GM18858 (cell line): Measurements from ENCODE around the gene ASIC5.
A peak's percentile ranks its signal among the peaks of the same experiment; 100 is the strongest.

Experiments used
- ATAC-seq: cut with Tn5 transposase; IDR thresholded peaks from one replicate; pipeline ENCODE4 v1.9.1; 2021; ENCODE audit not compliant: unreplicated experiment

ASIC5 gene

DNA sequence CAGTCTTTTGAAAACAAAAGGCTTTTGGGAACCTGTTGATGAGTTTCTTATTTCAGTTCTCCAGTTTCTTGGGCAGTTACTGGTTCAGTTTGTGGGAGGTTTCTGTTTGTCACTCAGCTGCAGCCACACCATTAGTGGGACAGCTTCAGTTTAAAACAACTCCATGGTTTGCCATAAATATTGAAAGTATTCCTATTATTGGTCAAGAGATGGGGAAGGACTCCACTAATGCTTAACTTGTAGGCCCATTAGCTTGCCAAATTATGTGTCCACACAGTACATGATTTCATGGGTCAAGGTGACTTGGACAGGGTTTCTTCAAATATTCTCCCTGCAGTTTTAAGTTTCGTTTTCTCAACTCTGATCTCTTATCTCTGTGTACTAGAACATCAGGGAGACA lies 15.5 kb upstream of the ASIC5 start:
- no peak for ATAC-seq

- no peak for ATAC-seq
Observed at GRCh38 chr4:155879767-155880166, 13.7 kb upstream of the ASIC5 start.

DNA sequence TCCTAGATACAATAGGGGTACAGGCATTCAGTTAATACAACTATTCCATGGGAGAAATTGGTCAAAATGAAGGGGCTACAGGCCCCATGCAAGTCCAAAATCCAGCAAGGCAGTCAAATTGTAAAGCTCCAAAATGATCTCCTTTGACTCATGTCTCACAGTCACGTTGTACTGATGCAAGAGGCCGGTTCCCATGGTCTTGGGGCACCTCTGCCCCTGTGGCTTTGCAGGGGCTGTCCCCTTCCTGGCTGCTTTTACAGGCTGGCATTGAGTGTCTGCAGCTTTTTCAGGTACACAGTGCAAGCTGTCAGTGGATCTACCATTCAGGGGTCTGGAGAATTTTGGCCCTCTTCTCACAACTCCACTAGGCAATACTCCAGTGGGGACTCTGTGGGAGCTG lies 12.5 kb upstream of the ASIC5 start:
- ATAC-seq = no peak

DNA sequence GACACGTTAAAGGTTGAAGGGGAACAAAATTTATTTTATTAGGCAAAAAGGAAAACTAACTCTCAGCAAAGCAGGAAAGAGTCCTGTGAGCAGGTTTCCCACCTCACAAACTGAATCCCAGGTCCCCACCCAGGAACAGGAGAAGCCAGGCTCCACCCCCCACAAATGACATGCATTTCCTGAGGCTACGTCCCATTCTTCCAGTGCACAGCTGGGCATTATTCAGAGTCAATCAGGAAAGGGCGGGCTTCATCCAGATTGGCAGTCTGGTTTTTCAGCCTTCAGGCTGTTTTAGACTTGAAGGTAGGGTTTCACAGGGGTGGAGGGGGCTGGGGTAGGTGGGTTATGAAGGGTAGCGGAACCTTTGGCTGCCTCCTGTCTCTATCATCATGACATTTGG lies 11.9 kb upstream of the ASIC5 start:
- no peak for ATAC-seq

DNA sequence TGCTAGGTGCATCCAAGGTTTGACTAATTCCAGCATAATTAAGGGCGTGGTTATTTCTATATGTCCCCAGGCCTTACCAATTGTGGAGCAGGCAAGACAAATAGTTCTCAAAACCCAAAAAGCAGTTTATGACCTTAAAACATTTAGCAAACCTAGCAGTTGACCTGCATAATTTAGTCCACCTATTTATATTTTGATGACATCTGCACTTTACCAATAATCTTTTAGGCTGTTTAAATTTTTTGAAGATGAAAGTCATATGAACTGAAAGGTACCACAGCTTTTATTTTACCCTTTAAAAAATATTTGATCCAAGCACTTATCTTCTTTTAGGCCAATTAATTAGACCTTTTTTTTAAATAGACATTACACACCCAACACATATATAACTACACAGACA lies 9.8 kb upstream of the ASIC5 start:
- no peak for ATAC-seq

DNA sequence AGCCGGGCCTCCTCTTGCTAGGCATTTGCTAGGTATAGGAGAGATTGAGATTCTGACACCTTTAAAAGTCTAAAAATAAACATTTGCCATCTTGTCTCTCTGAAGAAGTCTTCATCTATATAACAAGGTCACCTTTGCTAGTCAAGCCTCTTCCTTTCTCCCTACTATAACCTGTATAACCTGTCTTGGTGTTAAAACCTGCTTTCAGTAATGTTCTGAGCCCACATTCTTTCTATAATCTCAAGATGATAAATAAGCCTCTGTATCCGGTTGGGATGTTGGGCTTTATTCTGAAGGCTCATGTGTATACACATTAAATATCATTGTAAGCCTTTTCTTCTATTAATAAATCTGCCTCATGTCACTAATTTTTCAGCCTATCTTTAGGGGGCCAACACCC lies 10.2 kb downstream of the ASIC5 start:
- no peak for ATAC-seq

- no peak for ATAC-seq
Observed at GRCh38 chr4:155854582-155855226, 11.4 kb downstream of the ASIC5 start.

DNA sequence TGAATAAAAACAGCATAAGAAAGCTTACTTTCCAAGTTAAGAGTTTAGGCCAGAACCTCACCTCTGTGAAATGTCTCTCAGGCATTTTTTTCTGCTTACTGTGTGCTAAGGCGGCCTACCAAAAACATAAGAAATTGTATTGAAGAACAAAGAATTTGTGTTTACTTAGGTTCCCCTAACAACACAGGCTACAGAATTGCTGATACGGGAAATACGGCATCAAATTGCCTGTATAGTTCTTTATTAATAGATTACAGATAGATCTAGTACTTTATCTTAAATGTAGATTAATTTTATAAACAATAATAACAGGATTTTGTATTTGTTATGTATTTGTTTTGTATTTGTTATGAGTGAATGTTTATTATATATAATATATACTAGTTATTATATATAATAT lies 12.9 kb downstream of the ASIC5 start:
- no peak for ATAC-seq

DNA sequence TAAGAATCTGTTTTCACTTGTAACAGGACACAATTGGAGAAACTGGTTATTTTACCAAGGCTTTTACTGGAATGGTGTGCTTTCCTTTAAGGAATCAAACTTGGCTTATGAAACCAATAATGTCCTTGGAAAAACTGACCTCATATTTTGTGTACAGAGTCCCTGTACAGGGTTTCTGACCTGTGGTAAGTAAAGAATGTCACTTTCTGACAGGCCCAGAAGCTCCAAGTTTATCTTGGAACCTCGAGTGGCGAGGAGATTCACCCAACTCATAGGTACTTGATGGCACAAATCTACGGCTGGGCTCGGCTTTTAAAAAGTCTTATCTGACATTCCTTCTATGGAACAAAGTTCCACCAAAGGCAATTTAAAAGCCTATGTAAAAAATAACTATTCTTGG lies 17.0 kb downstream of the ASIC5 start:
- ATAC-seq = no peak

GRCh38 chr4:155846929-155847328 lies 19.1 kb downstream of the ASIC5 start:
- ATAC-seq = no peak

DNA sequence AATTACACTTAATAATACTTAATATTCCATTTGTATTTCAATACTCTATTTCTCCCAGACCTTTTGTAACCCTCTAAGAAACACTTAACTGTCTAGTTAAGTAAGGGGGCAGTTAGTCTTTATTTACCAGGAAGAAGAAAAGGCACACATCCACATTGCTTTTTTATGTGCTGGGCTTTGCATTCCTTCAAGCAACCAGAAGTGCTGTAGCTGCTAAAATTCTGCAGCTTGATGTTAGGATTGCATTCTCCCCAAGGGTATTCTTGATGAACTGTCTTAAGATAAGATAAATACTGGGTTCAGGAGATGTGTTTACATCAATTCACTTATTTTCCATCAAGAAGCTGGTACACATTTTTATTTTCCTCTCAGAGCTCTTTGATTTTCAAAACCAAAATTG lies 24.0 kb downstream of the ASIC5 start:
- ATAC-seq = no peak

- no peak for ATAC-seq
Observed at GRCh38 chr4:155837203-155837796, 28.8 kb downstream of the ASIC5 start.

- ATAC-seq = no peak
Observed at GRCh38 chr4:155832664-155833063, 33.4 kb downstream of the ASIC5 start.

- no peak for ATAC-seq
Observed at GRCh38 chr4:155828628-155829027, 37.4 kb downstream of the ASIC5 start.

GRCh38 chr4:155822572-155822971 lies 43.5 kb downstream of the ASIC5 start:
- ATAC-seq = no peak

DNA sequence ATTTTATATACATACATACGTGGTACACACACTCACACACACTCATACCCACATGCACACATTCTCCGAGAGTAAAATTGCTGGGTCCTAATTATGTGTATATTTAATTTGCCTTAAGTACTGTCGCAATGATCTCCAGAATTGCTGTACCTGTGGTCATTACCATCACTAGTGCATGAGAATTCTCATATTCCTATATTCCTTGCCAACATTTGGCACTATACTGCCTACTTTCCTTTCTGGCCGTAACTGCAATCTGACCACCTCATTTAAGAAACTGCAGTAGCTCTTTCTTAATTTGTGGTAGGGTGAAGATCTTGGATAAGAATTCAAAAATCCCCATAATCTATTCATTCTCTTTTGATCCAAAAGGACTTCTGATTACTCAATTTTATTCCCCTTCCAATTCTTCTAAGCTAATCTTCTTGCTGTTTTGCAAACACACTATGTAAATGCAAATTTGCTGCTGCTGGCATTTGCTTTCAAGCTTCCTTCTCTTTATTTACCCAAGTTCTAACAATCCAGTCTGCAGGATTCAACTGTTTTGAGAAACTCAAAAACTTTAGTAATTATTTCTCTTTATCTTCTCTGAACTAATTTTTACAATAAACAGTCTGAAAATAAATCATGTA lies 45.1 kb downstream of the ASIC5 start:
- ATAC-seq = no peak

DNA sequence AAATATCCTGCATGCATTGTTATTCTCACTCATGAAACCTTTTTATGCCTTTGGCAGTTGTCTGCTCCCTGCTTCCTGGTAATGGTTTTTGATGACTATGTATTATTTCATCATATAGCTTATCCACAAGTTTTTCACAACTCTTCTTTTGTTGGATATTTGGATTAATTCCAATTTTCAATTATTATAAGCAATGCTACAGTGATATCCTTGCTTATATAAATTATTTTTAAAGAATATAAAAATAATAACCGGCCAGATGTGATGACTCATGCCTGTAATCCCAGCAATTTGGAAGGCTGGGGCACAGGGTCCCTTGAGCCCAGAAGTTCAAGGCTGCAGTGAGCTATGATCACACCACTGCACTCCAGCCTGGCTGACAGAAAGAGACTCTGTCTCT lies 47.0 kb downstream of the ASIC5 start:
- ATAC-seq = no peak

DNA sequence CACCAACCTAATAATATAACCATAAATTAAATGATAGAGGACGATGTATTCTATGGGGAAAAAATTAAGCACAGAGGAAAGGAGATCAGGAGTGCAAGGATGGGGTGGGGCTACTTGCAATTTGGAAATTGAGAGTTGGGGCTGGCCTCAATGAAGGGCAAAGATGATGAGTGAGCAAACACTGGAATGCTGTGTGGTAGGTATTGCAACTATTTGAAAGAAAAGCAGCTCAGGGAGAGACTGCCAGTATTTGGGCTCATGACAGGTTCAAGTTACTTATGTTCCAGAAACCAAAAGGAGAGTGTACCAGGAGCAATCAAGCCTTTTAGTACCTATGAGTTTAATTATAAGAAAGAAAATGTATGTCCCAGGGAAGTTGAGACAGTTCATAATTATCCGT lies 47.4 kb downstream of the ASIC5 start:
- ATAC-seq = no peak

- ATAC-seq = no peak
Observed at GRCh38 chr4:155811083-155811482, 55.0 kb downstream of the ASIC5 start.

DNA sequence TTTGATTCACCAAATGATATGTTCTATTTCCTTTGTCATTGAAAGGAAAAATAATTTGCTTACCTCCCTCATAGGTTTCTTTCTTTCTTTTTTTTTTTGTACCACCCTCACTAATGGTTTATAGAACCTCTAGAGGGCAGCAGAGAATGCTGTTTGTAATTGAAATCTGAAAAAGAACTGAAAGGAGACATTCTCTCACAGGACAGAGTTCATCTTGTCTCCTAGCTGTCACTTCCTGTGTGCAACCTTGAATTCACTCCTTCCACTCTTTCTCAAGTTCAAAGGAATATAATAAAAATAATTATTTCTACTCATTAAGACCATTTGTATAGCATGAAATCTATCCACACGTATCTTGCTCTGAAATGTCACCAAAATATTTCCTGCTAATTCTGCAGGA lies 56.2 kb downstream of the ASIC5 start:
- peak; percentile 100 for ATAC-seq

DNA sequence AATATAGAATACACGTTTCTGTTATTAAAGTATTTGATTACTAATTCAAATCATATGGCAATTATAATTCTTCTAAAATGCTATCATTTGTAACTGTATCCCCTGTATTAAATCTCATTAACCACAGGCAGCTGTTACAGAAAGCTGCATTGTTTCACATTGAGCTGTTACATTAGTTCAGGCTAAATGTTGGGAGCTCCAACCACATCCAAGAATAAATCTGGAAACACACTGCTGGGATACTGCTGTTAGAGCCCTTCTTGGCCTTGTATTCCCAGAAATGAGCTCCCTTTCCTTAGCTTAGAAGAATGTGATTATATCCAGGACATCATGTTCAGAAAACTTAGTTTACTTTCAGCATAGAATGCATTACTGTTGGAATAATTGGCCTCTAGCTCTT lies 59.1 kb downstream of the ASIC5 start:
- no peak for ATAC-seq

- ATAC-seq = no peak
Observed at GRCh38 chr4:155805016-155805415, 61.1 kb downstream of the ASIC5 start.
